T-helper 2 cell treated with Interferon-gamma antibody and Interleukin-4, amounts not matched to agents 5 μg/mL and 100 μg/mL, for 36 hours (primary cell): ENCODE results near the gene FNBP1L.

Experiments used
- DNase-seq: peaks from one replicate; pipeline ENCODE4 v3.0.0; 2021; ENCODE audit warnings: low spot score
- H3K27ac Mint-ChIP-seq: one replicate; pipeline ENCODE4 v1.8.0; 2021; ENCODE audit warnings: mild to moderate bottlenecking, mixed read lengths
- H3K27me3 Mint-ChIP-seq: one replicate; pipeline ENCODE4 v1.8.0; 2021; ENCODE audit warnings: low read depth, mixed read lengths
- H3K36me3 Mint-ChIP-seq: one replicate; pipeline ENCODE4 v1.8.0; 2021; ENCODE audit warnings: low read depth, mixed read lengths
- H3K4me1 Mint-ChIP-seq: one replicate; pipeline ENCODE4 v1.8.0; 2021; ENCODE audit warnings: low read depth, mixed read lengths
- H3K4me3 Mint-ChIP-seq: one replicate; pipeline ENCODE4 v1.8.0; 2022; ENCODE audit warnings: mild to moderate bottlenecking, moderate library complexity, mixed read lengths
- H3K9me3 Mint-ChIP-seq: one replicate; pipeline ENCODE4 v1.8.0; 2021; ENCODE audit warnings: mixed read lengths

FNBP1L gene

DNA sequence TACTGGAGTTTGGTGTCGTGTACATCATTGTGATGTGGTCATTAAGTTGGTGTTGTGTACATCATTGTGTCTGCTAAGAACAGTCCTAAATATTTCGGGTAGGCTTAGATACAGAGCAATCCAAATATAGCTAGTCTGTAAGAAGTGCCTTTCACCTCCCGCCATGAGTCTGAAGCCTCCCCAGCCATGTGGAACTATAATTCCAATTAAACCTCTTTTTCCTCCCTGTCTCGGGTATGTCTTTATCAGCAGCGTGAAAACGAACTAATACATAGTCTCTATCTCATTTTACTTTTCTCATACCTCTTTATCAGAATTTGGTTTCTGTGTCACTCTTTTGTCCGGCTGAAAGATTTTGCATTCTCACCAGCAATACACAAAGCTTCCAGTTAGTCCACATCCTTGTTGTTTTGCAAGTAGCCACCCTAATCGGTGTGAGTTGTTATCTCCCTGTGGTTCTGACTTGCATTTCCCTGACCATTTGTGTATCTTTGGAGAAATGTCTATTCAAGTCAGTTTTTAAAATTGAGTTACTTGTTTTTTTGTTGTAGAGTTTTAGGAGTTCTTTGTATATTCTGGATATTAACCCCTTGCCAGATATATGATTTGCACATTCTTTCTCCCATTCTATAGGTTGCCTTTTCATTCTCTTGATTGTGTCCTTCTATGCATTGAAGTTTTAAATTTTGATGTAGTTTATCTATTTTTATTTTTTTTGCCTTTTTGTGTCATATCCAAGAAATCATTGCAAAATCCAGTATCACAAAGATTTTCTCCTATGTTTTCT, 56.5 kb downstream of the FNBP1L start:
- no peaks in the 10 kb centered on the region for H3K9me3 Mint-ChIP-seq
- peaks cover 2% of the 10 kb centered on the region for H3K4me1 Mint-ChIP-seq
- H3K4me3 Mint-ChIP-seq: no peak overlapping the region
- H3K27ac Mint-ChIP-seq: no peak overlapping the region
- DNase-seq: no peak
- no peaks in the 10 kb centered on the region for H3K36me3 Mint-ChIP-seq
- H3K27me3 Mint-ChIP-seq: peaks cover 23% of the 10 kb centered on the region

- Mint-ChIP-seq H3K27me3 (peaks cover 17% of the 10 kb centered on the region), H3K27ac (no peak overlapping the region), H3K9me3 (no peaks in the 10 kb centered on the region), H3K36me3 (no peaks in the 10 kb centered on the region), H3K4me3 (no peak overlapping the region), H3K4me1 (peaks cover 3% of the 10 kb centered on the region)
- no peak for DNase-seq
Observed at GRCh38 chr1:93506126-93506525, 58.2 kb downstream of the FNBP1L start.

DNA sequence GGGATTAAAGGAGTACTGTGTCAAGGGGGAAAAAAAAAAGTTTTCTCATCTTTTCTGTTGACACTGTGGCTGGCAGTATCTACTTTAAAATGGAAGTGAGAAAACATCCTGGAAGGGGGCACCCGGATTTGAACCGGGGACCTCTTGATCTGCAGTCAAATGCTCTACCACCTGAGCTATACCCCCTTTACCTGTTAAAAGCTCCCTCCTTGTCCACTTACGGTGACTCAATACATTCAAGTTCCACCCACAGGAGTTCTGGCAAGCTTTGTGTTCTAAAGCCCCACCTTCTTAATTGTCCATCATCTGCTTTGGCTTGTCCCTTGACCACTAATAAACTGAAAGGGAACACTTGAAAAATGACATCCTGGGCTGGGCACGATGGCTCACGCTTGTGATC, 68.2 kb downstream of the FNBP1L start:
- peaks cover 11% of the 10 kb centered on the region for H3K27me3 Mint-ChIP-seq
- H3K4me3 Mint-ChIP-seq: no peak overlapping the region
- no peak overlapping the region for H3K27ac Mint-ChIP-seq
- no peaks in the 10 kb centered on the region for H3K36me3 Mint-ChIP-seq
- H3K4me1 Mint-ChIP-seq: no peaks in the 10 kb centered on the region
- DNase-seq: no peak
- H3K9me3 Mint-ChIP-seq: no peaks in the 10 kb centered on the region

GRCh38 chr1:93518516-93518915, 70.6 kb downstream of the FNBP1L start:
- H3K27me3 Mint-ChIP-seq: peaks cover 13% of the 10 kb centered on the region
- no peaks in the 10 kb centered on the region for H3K4me1 Mint-ChIP-seq
- no peaks in the 10 kb centered on the region for H3K36me3 Mint-ChIP-seq
- no peak for DNase-seq
- no peaks in the 10 kb centered on the region for H3K9me3 Mint-ChIP-seq
- H3K27ac Mint-ChIP-seq: no peak overlapping the region
- H3K4me3 Mint-ChIP-seq: no peak overlapping the region

GRCh38 chr1:93519199-93519829, 71.4 kb downstream of the FNBP1L start:
- no peaks in the 10 kb centered on the region for H3K36me3 Mint-ChIP-seq
- H3K9me3 Mint-ChIP-seq: no peaks in the 10 kb centered on the region
- peaks cover 16% of the 10 kb centered on the region for H3K27me3 Mint-ChIP-seq
- no peak for DNase-seq
- no peaks in the 10 kb centered on the region for H3K4me1 Mint-ChIP-seq
- H3K27ac Mint-ChIP-seq: no peak overlapping the region
- H3K4me3 Mint-ChIP-seq: no peak overlapping the region

GRCh38 chr1:93521618-93522017, 73.7 kb downstream of the FNBP1L start:
- H3K4me1 Mint-ChIP-seq: no peaks in the 10 kb centered on the region
- no peak overlapping the region for H3K4me3 Mint-ChIP-seq
- H3K9me3 Mint-ChIP-seq: no peaks in the 10 kb centered on the region
- DNase-seq: no peak
- H3K36me3 Mint-ChIP-seq: no peaks in the 10 kb centered on the region
- no peak overlapping the region for H3K27ac Mint-ChIP-seq
- H3K27me3 Mint-ChIP-seq: peaks cover 25% of the 10 kb centered on the region

DNA sequence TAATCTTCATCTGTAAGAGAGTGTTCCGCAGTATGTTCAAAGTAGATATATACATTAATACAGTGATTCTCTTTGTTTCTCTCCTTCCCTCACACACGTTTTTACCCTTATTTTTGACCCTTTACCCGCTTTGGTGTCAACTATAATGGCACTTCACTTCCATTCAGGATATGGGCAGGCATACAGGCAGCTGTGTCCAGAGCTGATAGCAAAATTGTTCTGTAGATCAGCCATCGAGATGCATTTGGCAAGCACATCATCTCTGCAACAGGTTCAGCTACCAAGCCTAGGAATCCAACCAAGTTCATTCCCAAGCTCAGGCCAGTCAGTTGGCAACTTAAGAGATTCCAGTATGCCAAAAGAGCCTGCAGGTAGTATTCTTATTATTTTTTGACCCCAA, 74.8 kb downstream of the FNBP1L start:
- no peak overlapping the region for H3K4me3 Mint-ChIP-seq
- no peaks in the 10 kb centered on the region for H3K4me1 Mint-ChIP-seq
- no peaks in the 10 kb centered on the region for H3K9me3 Mint-ChIP-seq
- peaks cover 22% of the 10 kb centered on the region for H3K27me3 Mint-ChIP-seq
- no peaks in the 10 kb centered on the region for H3K36me3 Mint-ChIP-seq
- DNase-seq: no peak
- H3K27ac Mint-ChIP-seq: no peak overlapping the region

GRCh38 chr1:93525431-93525830, 77.5 kb downstream of the FNBP1L start:
- Mint-ChIP-seq H3K36me3 (no peaks in the 10 kb centered on the region), H3K27me3 (peaks cover 23% of the 10 kb centered on the region), H3K9me3 (no peaks in the 10 kb centered on the region), H3K27ac (no peak overlapping the region), H3K4me1 (no peaks in the 10 kb centered on the region), H3K4me3 (no peak overlapping the region)
- DNase-seq: no peak

DNA sequence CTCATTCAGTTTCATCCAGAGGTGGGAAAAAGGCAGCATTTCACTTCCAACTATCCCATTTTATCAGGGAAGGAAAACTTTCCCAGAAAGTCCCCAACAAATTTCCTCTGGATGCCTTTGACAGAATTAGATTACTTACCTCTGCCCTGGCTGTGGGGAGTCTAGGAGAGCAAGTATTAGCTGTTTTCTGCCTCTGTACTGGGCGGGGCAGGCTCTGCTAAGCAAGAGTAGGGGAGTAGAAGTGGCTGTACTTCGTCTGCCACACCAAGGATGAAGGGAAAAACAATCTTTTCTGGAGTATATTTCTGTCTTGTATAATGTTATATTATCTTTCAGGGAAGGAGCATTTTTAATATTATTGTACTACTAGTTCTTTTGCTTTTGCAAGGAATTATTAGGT, 78.5 kb downstream of the FNBP1L start:
- H3K9me3 Mint-ChIP-seq: no peaks in the 10 kb centered on the region
- no peak for DNase-seq
- H3K27me3 Mint-ChIP-seq: peaks cover 23% of the 10 kb centered on the region
- H3K4me3 Mint-ChIP-seq: no peak overlapping the region
- H3K36me3 Mint-ChIP-seq: no peaks in the 10 kb centered on the region
- no peaks in the 10 kb centered on the region for H3K4me1 Mint-ChIP-seq
- no peak overlapping the region for H3K27ac Mint-ChIP-seq

- Mint-ChIP-seq H3K27me3 (peaks cover 28% of the 10 kb centered on the region), H3K4me1 (no peaks in the 10 kb centered on the region), H3K36me3 (no peaks in the 10 kb centered on the region), H3K4me3 (no peak overlapping the region), H3K9me3 (no peaks in the 10 kb centered on the region), H3K27ac (no peak overlapping the region)
- DNase-seq: no peak
Observed at GRCh38 chr1:93528412-93528811, 80.5 kb downstream of the FNBP1L start.

DNA sequence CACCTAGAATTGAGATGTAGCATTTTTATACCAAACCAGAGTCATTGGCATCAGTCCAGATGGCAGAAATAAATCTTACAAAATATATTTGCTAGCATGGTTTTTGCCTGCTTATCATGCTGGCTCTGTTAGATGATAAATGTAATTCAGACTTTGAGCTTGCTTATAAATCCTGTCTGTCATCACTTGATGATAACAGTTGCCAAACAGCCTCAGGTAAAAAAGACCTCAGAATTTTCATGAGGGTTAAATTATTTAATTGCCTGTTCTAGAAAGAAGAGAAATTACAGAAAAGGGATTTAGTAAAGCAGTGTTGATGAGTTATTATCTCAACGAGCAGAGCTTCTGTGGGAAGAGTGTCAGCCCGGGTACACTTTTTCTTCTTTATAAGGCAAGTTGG, 83.3 kb downstream of the FNBP1L start:
- no peaks in the 10 kb centered on the region for H3K9me3 Mint-ChIP-seq
- H3K36me3 Mint-ChIP-seq: no peaks in the 10 kb centered on the region
- no peak overlapping the region for H3K27ac Mint-ChIP-seq
- no peaks in the 10 kb centered on the region for H3K4me1 Mint-ChIP-seq
- H3K4me3 Mint-ChIP-seq: no peak overlapping the region
- no peak for DNase-seq
- peaks cover 32% of the 10 kb centered on the region for H3K27me3 Mint-ChIP-seq

- H3K9me3 Mint-ChIP-seq: no peaks in the 10 kb centered on the region
- no peak overlapping the region for H3K4me3 Mint-ChIP-seq
- no peak for DNase-seq
- H3K27ac Mint-ChIP-seq: no peak overlapping the region
- H3K36me3 Mint-ChIP-seq: no peaks in the 10 kb centered on the region
- H3K27me3 Mint-ChIP-seq: peaks cover 35% of the 10 kb centered on the region
- no peaks in the 10 kb centered on the region for H3K4me1 Mint-ChIP-seq
Observed at GRCh38 chr1:93532780-93533378, 85.0 kb downstream of the FNBP1L start.

- Mint-ChIP-seq H3K4me3 (no peak overlapping the region), H3K4me1 (no peaks in the 10 kb centered on the region), H3K27me3 (peaks cover 29% of the 10 kb centered on the region), H3K9me3 (no peaks in the 10 kb centered on the region), H3K36me3 (no peaks in the 10 kb centered on the region), H3K27ac (no peak overlapping the region)
- no peak for DNase-seq
Observed at GRCh38 chr1:93533677-93534076, 85.8 kb downstream of the FNBP1L start.

GRCh38 chr1:93537396-93537795, 89.5 kb downstream of the FNBP1L start:
- H3K4me3 Mint-ChIP-seq: no peak overlapping the region
- H3K36me3 Mint-ChIP-seq: no peaks in the 10 kb centered on the region
- no peaks in the 10 kb centered on the region for H3K9me3 Mint-ChIP-seq
- H3K27me3 Mint-ChIP-seq: peaks cover 34% of the 10 kb centered on the region
- no peaks in the 10 kb centered on the region for H3K4me1 Mint-ChIP-seq
- no peak overlapping the region for H3K27ac Mint-ChIP-seq
- DNase-seq: no peak
